Esophagus squamous epithelium (tissue), 5 donors: ENCODE data around the gene LDLRAD4. TPM values are rescaled to one million over a fixed set of nuclear protein-coding genes. Genes with fewer than 3 reads are reported as not detected.

Source experiments
- DNase-seq: peaks from one replicate; lab custom pipeline; 2025; lab: John Stamatoyannopoulos, UW
- H3K27ac ChIP-seq, 4 donors: fragments of 200-600 bp; sonication (generic); one replicate each; pipeline ENCODE4 v1.5.1; 2016 to 2019; ENCODE audit warnings: mild to moderate bottlenecking in 1 of 4
- H3K27me3 ChIP-seq, 4 donors: fragments of 200-600 bp; sonication (generic); 1 replicate in 3 of 4; 2 replicates in 1 of 4; pipeline versions ENCODE4 v1.5.1 to v1.6.0; 2017 to 2021; ENCODE audit warnings: antibody characterized with exemption in 1 of 4
- H3K36me3 ChIP-seq, 3 donors: fragments of 200-600 bp; sonication (generic); one replicate each; pipeline ENCODE4 v1.5.1; 2016 to 2019
- H3K4me1 ChIP-seq, 3 donors: fragments of 200-600 bp; sonication (generic); one replicate each; pipeline ENCODE4 v1.5.1; 2017 to 2019
- H3K4me3 ChIP-seq, 4 donors: fragments of 200-600 bp; sonication (generic); 1 replicate in 3 of 4; 2 replicates in 1 of 4; pipeline ENCODE4 v1.5.1; 2016 to 2019; ENCODE audit warnings: mild to moderate bottlenecking in 2 of 4, moderate library complexity in 1 of 4
- H3K9me3 ChIP-seq, 3 donors: fragments of 200-600 bp; sonication (generic); one replicate each; pipeline ENCODE4 v1.5.1; 2016 to 2019
- CTCF ChIP-seq, 6 experiments: fragments of 450-650 bp in 4 of 6; fragments of 200-600 bp in 2 of 6; sonication (generic) in 2 of 6; IDR thresholded peaks; one replicate each; pipeline ENCODE4 v1.5.1; 2016 to 2019; ENCODE audit warnings: antibody characterized with exemption in 6 of 6, mild to moderate bottlenecking in 4 of 6, moderate library complexity in 4 of 6
- POLR2A ChIP-seq, 4 donors: fragments of 450-650 bp; IDR thresholded peaks; one replicate each; pipeline ENCODE4 v1.6.1; 2017; ENCODE audit warnings: antibody characterized with exemption in 4 of 4, mild to moderate bottlenecking in 4 of 4, moderate library complexity in 3 of 4
- WGBS, 2 donors: methylation state at CpG; one replicate each; pipeline ENCODE4 v1.1.5; 2018; 5-methylcytosine and 5-hydroxymethylcytosine counted together
- intact Hi-C: fragments of 100-400 bp; cut with DNase I; formaldehyde crosslinking; loops from one replicate; pipeline ENCODE4 v1.15.0; 2022
- total RNA-seq, 4 donors: library from RNA; depleted of rRNA; stranded (reverse); fragments of >200 nt; gene quantifications; one replicate each; pipeline ENCODE4 v1.1.0, GENCODE V29; 2016
- donor health status: DM: yes; HTN: yes; CAD: no.

LDLRAD4 gene
- total RNA-seq, result 10 to 100 TPM in 2 of 4 donors, 1 to 10 TPM in 1, under 1 TPM in 1; 0.91 to 17.9 (median 6.8) TPM

GRCh38 chr18:13218368-13218991 lies at the start of gene LDLRAD4:
Gene LDLRAD4, plus strand, starts transcription at chr18:13218760.
- H3K4me1 ChIP-seq, result peaks cover 10 to 73% (median 21%) of the 10 kb centered on the region in 3 donors
- intact Hi-C loops, result loop anchor here (10.0 kb wide), 1 partner anchor 316 kb away; no protein-coding TSS in a partner anchor
- H3K27ac ChIP-seq, result peak within 1 kb of the TSS; percentile 67 to 90 (median 80)
- DNase-seq, result no peak
- peaks cover 0 to 80% (median 0%) of the 10 kb centered on the region in 4 donors for H3K27me3 ChIP-seq
- H3K4me3 ChIP-seq, result peak within 1 kb of the TSS; percentile 52 to 80 (median 65)
- no peaks in the 10 kb centered on the region for H3K9me3 ChIP-seq
- WGBS, 2 donors, result 2 to 11% methylated on average over 10 to 11 of the region's 57 CpGs
- TF ChIP-seq POLR2A (IDR thresholded peaks at IDR 0.05), result peak in 1 of 4 donors; percentile 24
- TF ChIP-seq CTCF (IDR thresholded peaks at IDR 0.05), result no peak
- no peaks in the 10 kb centered on the region for H3K36me3 ChIP-seq

DNA sequence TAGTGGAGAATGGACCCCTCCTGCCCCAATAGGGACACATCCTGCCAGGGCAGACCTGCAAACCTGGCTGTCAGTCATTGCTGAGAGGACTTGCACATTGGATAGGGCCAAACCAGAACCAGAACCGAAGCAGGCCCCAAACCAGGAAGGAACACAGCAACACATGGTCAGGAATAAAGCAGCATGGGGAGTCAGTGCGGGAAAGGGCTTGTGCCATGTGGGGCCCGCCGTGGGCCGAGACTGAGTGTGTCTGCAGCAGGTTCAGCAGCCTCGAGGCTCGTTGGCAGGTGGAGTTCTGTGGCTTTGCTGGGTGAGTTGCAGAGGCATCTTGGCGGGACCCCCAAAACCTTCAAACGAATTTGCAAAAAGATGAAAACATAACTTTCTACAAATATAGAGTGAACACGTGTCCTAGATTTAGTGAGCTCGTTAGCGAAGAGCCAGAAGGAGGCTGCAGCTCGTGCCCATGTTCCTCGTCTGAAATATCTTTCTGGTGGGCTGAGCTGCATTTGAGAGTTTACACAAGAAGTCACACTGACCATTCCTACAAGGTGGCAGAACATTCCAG lies 44.9 kb upstream of the LDLRAD4 start:
- Histone ChIP-seq H3K27ac (no peak overlapping the region), H3K36me3 (no peaks in the 10 kb centered on the region), H3K9me3 (no peaks in the 10 kb centered on the region), H3K4me3 (no peak overlapping the region), H3K4me1 (no peaks in the 10 kb centered on the region), H3K27me3 (no peaks in the 10 kb centered on the region)
- DNase-seq, result no peak
- intact Hi-C loops, result no loop called here
- WGBS, 2 donors, result 82 to 85% methylated on average over 13 to 14 of the region's 14 CpGs
- TF ChIP-seq CTCF (IDR thresholded peaks at IDR 0.05) (no peak), POLR2A (IDR thresholded peaks at IDR 0.05) (no peak)

DNA sequence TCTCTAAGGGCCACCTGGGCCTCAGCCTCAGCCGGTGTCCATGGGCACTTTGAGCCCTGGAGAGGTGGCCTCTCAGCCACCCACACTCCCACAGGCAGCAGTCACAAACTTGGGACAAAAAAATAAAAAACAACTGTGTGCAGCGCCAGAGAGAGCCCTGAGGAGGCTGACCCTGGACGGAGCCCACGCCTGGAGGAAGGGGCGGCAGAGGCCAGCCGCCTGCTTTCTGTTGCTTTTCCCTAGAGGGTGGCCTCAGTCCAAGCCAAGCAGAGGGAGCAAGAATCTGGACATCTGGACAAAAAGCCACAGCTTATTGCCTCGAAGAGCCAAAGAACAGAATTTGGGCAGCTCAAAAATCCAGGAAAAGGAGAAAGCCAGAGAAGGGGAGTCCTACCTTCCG lies 43.3 kb upstream of the LDLRAD4 start:
- no peak for TF ChIP-seq CTCF (IDR thresholded peaks at IDR 0.05)
- TF ChIP-seq POLR2A (IDR thresholded peaks at IDR 0.05), result no peak
- no peaks in the 10 kb centered on the region for H3K4me1 ChIP-seq
- no peak overlapping the region for H3K4me3 ChIP-seq
- no peaks in the 10 kb centered on the region for H3K27me3 ChIP-seq
- no peak overlapping the region for H3K27ac ChIP-seq
- H3K36me3 ChIP-seq, result no peaks in the 10 kb centered on the region
- no peak for DNase-seq
- intact Hi-C loops, result no loop called here
- H3K9me3 ChIP-seq, result no peaks in the 10 kb centered on the region
- WGBS, 2 donors, result 54 to 58% methylated on average over 8 of the region's 8 CpGs

GRCh38 chr18:13175754-13176210 lies 42.8 kb upstream of the LDLRAD4 start:
- WGBS, 2 donors, result 74 to 86% methylated on average over 6 of the region's 6 CpGs
- Histone ChIP-seq H3K9me3 (no peaks in the 10 kb centered on the region), H3K27ac (no peak overlapping the region), H3K4me3 (no peak overlapping the region), H3K27me3 (no peaks in the 10 kb centered on the region), H3K36me3 (no peaks in the 10 kb centered on the region), H3K4me1 (no peaks in the 10 kb centered on the region)
- no peak for TF ChIP-seq POLR2A (IDR thresholded peaks at IDR 0.05)
- no peak for DNase-seq
- intact Hi-C loops, result no loop called here

DNA sequence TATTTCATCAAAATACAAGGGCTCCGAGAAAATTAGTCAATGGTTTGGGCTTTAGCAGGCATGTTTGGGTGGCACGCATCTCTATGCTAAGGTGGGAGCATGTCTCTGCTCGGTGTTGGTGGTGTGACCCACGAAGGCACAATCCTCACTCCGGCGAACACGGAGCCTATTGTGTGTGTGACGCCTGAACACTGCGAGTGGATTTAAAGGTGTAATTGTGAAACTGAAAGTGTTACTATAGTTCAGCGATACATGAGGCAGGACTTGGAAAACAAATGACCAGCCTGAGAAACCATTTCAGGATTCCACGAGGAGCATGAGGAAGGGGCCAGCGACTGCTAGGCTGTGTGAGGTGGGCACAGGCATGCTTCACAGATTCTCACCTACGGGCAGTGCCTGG lies 41.7 kb upstream of the LDLRAD4 start:
- Histone ChIP-seq H3K9me3 (no peaks in the 10 kb centered on the region), H3K4me1 (no peaks in the 10 kb centered on the region), H3K27me3 (no peaks in the 10 kb centered on the region), H3K4me3 (no peak overlapping the region), H3K36me3 (no peaks in the 10 kb centered on the region), H3K27ac (no peak overlapping the region)
- WGBS, 2 donors, result 81 to 82% methylated on average over 13 of the region's 13 CpGs
- TF ChIP-seq POLR2A (IDR thresholded peaks at IDR 0.05), result no peak
- TF ChIP-seq CTCF (IDR thresholded peaks at IDR 0.05), result no peak
- intact Hi-C loops, result no loop called here
- DNase-seq, result no peak
